Measurements from ENCODE around the gene ZNF616. TPM values are rescaled to one million over a fixed set of nuclear protein-coding genes. Genes with fewer than 3 reads are reported as not detected.

Gene ZNF616
- total RNA-seq, 1 donor from 2014 or later = 13.6 TPM

DNA sequence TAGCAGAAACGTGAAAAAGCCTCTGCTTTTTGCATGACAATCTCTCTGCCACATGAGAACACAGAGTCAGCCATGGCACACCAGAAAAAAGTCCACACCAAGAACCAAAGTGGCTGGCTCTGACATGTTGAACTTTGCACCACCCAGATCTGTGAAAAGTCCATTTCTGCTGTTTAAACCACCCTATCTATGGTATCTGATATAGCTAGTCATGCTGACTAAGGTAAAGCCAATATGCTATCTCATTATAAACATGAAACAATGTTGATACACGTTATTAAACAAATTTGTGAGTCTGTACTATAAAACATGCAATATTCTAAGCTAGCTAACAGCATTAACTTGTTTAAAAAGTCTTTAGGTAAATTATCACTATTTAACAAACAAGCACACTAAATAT lies 70.1 kb downstream of the ZNF616 start:
- Mint-ChIP-seq H3K27me3 (ENCODE audit: low read depth) (no peaks in the 10 kb centered on the region), H3K4me3 (ENCODE audit: unreplicated experiment) (no peak overlapping the region), H3K4me1 (ENCODE audit: low read depth) (no peaks in the 10 kb centered on the region), H3K27ac (ENCODE audit: unreplicated experiment) (no peak overlapping the region), H3K36me3 (ENCODE audit: low read depth) (peaks cover 93% of the 10 kb centered on the region), H3K9me3 (ENCODE audit: low read depth) (peaks cover 75% of the 10 kb centered on the region)
- DNase-seq (ENCODE audit: low spot score) = no peak
- TF ChIP-seq, protein P1, sequence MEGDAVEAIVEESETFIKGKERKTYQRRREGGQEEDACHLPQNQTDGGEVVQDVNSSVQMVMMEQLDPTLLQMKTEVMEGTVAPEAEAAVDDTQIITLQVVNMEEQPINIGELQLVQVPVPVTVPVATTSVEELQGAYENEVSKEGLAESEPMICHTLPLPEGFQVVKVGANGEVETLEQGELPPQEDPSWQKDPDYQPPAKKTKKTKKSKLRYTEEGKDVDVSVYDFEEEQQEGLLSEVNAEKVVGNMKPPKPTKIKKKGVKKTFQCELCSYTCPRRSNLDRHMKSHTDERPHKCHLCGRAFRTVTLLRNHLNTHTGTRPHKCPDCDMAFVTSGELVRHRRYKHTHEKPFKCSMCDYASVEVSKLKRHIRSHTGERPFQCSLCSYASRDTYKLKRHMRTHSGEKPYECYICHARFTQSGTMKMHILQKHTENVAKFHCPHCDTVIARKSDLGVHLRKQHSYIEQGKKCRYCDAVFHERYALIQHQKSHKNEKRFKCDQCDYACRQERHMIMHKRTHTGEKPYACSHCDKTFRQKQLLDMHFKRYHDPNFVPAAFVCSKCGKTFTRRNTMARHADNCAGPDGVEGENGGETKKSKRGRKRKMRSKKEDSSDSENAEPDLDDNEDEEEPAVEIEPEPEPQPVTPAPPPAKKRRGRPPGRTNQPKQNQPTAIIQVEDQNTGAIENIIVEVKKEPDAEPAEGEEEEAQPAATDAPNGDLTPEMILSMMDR (IDR thresholded peaks at IDR 0.05) = no peak

DNA sequence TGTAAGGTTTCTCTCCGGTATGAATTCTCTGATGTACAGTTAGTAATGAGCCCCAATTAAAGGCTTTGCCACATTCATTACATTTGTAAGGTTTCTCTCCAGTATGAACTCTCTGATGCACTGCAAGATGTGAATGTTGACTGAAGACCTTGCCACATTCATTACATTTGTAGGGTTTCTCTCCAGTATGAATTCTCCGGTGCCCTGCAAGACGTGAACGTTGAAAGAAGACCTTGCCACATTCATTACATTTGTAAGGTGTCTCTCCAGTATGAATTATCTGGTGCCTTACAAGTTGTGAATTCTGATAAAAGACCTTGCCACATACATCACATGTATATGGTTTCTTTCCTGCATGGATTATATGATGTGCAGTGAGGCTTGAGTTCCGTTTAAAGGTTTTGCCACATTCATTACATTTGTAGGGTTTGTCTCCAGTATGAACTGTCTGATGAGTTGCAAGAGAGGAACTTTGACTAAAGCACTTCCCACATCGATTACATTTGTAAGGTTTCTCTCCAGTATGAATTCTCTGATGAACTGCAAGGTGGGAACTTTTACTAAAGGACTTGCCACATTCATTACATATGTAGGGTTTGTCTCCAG lies 73.4 kb downstream of the ZNF616 start:
- Mint-ChIP-seq H3K4me3 (ENCODE audit: unreplicated experiment) (no peak overlapping the region), H3K9me3 (ENCODE audit: low read depth) (peaks cover 73% of the 10 kb centered on the region), H3K36me3 (ENCODE audit: low read depth) (peaks cover 87% of the 10 kb centered on the region), H3K27ac (ENCODE audit: unreplicated experiment) (no peak overlapping the region), H3K4me1 (ENCODE audit: low read depth) (no peaks in the 10 kb centered on the region), H3K27me3 (ENCODE audit: low read depth) (no peaks in the 10 kb centered on the region)
- DNase-seq (ENCODE audit: low spot score) = no peak
- TF ChIP-seq, protein P1 (IDR thresholded peaks at IDR 0.05) = no peak

DNA sequence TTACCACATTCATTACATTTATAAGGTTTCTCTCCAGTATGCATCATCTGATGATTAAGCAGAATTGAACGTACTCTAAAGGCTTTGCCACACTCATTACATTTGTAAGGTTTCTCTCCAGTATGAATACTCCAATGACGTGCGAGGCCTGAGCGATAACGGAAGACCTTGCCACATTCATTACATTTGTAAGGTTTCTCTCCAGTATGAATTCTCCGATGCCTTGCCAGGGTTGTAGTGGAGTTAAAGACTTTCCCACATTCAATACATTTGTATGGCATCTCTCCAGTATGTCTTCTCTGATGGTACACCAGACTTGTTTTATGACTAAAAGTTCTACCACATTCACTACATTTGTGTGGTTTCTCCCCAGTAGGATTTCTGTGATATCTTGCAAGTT lies 74.3 kb downstream of the ZNF616 start:
- no peak overlapping the region for H3K4me3 Mint-ChIP-seq (ENCODE audit: unreplicated experiment)
- H3K27ac Mint-ChIP-seq (ENCODE audit: unreplicated experiment) = no peak overlapping the region
- H3K27me3 Mint-ChIP-seq (ENCODE audit: low read depth) = no peaks in the 10 kb centered on the region
- peaks cover 72% of the 10 kb centered on the region for H3K9me3 Mint-ChIP-seq (ENCODE audit: low read depth)
- H3K4me1 Mint-ChIP-seq (ENCODE audit: low read depth) = no peaks in the 10 kb centered on the region
- TF ChIP-seq, protein P1 (IDR thresholded peaks at IDR 0.05) = no peak
- peaks cover 86% of the 10 kb centered on the region for H3K36me3 Mint-ChIP-seq (ENCODE audit: low read depth)
- no peak for DNase-seq (ENCODE audit: low spot score)

Other genes starting within 250 kb of the ZNF616 start
- 10.7 to 13.7 TPM (median 11.2 TPM) in 3 replicates for gene ZNF649, start 234.9 kb downstream of the ZNF616 start, total RNA-seq
- 6.4 to 7.2 TPM (median 6.5 TPM) in 3 replicates for gene ZNF613, start 212.5 kb downstream of the ZNF616 start, total RNA-seq
- 5.6 to 10.3 TPM (median 7.0 TPM) in 3 replicates for gene ZNF350, start 153.1 kb downstream of the ZNF616 start, total RNA-seq
- 8.5 to 10.8 TPM (median 9.8 TPM) in 3 replicates for gene ZNF615, start 131.7 kb downstream of the ZNF616 start, total RNA-seq
- 6.0 to 8.3 TPM (median 7.4 TPM) in 3 replicates for gene ZNF614, start 111.6 kb downstream of the ZNF616 start, total RNA-seq
- gene ZNF432, start 91.1 kb downstream of the ZNF616 start, total RNA-seq = 9.7 to 22.2 TPM (median 10.0 TPM) in 3 replicates
- 24.3 to 46.8 TPM (median 26.4 TPM) in 3 replicates for gene ZNF841, start 44.2 kb downstream of the ZNF616 start, total RNA-seq
- gene ZNF836, start 31.7 kb upstream of the ZNF616 start, total RNA-seq = 14.5 to 18.1 TPM (median 14.7 TPM) in 3 replicates
- gene PPP2R1A, start 50.1 kb upstream of the ZNF616 start, total RNA-seq = 210 to 236 TPM (median 228 TPM) in 3 replicates
- gene ZNF766, start 129.6 kb upstream of the ZNF616 start, total RNA-seq = 12.8 to 15.3 TPM (median 13.9 TPM) in 3 replicates
- gene ZNF480, start 157.2 kb upstream of the ZNF616 start, total RNA-seq = 10.0 to 12.1 TPM (median 11.6 TPM) in 3 replicates
- 3.5 to 6.2 TPM (median 4.5 TPM) in 3 replicates for gene ZNF610, start 196.3 kb upstream of the ZNF616 start, total RNA-seq
- 3.2 to 5.1 TPM (median 4.8 TPM) in 3 replicates for gene ZNF880, start 230.0 kb upstream of the ZNF616 start, total RNA-seq